Measurements from ENCODE around the gene SEMA5A. TPM values are rescaled to one million over a fixed set of nuclear protein-coding genes. Genes with fewer than 3 reads are reported as not detected.

The SEMA5A gene
- total RNA-seq (not detected), polyA plus RNA-seq (not detected), total RNA-seq (0 to 0.17 (median 0) reads per million in 6 experiments)

- DNase-seq (peak in 1 of 10 donors; percentile 14), ATAC-seq (no peak)
- POLR2A ChIA-PET, result no interaction called here
- peaks cover 3 to 9% (median 8%) of the 10 kb centered on the region in 4 donors for H3K4me1 Mint-ChIP-seq
- H3K36me3 Mint-ChIP-seq, result peaks cover 0 to 5% (median 4%) of the 10 kb centered on the region in 3 donors
- H3K27me3 Mint-ChIP-seq, result peaks cover 17 to 32% (median 27%) of the 10 kb centered on the region in 5 donors
- peak within 1 kb of the TSS; percentile 19 to 82 (median 60) for H3K4me3 Mint-ChIP-seq
- no peak within 1 kb of the TSS for H3K27ac Mint-ChIP-seq
- H3K9me3 Mint-ChIP-seq, result peaks cover 0 to 7% (median 0%) of the 10 kb centered on the region in 9 donors
Observed at GRCh38 chr5:9545992-9546851, at the start of gene SEMA5A. Gene SEMA5A, minus strand, starts transcription at chr5:9546075. Its CDS starts 166,129 bp downstream, at chr5:9379946.

GRCh38 chr5:9594913-9595312, 49.0 kb upstream of the SEMA5A start:
- POLR2A ChIA-PET, result no interaction called here
- no peak for ATAC-seq
- peaks cover 0 to 5% (median 2%) of the 10 kb centered on the region in 5 donors for H3K27me3 Mint-ChIP-seq

GRCh38 chr5:9589049-9589835, 43.4 kb upstream of the SEMA5A start:
- Mint-ChIP-seq H3K4me1 (no peaks in the 10 kb centered on the region), H3K27me3 (peaks cover 0 to 3% (median 0%) of the 10 kb centered on the region in 5 donors), H3K9me3 (peaks cover 0 to 4% (median 0%) of the 10 kb centered on the region in 9 donors), H3K36me3 (no peaks in the 10 kb centered on the region), H3K27ac (no peak overlapping the region), H3K4me3 (no peak overlapping the region)
- no peak for ATAC-seq
- no peak for DNase-seq
- POLR2A ChIA-PET, result no interaction called here

More at GRCh38 chr5:9594913-9595312, 49.0 kb upstream of the SEMA5A start:
- Mint-ChIP-seq H3K4me1 (no peaks in the 10 kb centered on the region), H3K9me3 (peaks cover 0 to 6% (median 0%) of the 10 kb centered on the region in 9 donors), H3K36me3 (no peaks in the 10 kb centered on the region), H3K4me3 (no peak overlapping the region), H3K27ac (no peak overlapping the region)
- no peak for DNase-seq

GRCh38 chr5:9588254-9588653, 42.4 kb upstream of the SEMA5A start:
- no peak for DNase-seq
- no peak for ATAC-seq
- peaks cover 0 to 4% (median 0%) of the 10 kb centered on the region in 9 donors for H3K9me3 Mint-ChIP-seq
- POLR2A ChIA-PET, result no interaction called here
- H3K27me3 Mint-ChIP-seq, result peaks cover 0 to 3% (median 0%) of the 10 kb centered on the region in 5 donors
- no peak overlapping the region for H3K4me3 Mint-ChIP-seq
- no peaks in the 10 kb centered on the region for H3K36me3 Mint-ChIP-seq
- H3K4me1 Mint-ChIP-seq, result no peaks in the 10 kb centered on the region
- H3K27ac Mint-ChIP-seq, result no peak overlapping the region

- DNase-seq (no peak), ATAC-seq (no peak)
- Mint-ChIP-seq H3K4me1 (no peaks in the 10 kb centered on the region), H3K27ac (no peak overlapping the region), H3K27me3 (peaks cover 0 to 3% (median 0%) of the 10 kb centered on the region in 5 donors), H3K9me3 (peaks cover 0 to 4% (median 0%) of the 10 kb centered on the region in 9 donors), H3K4me3 (no peak overlapping the region), H3K36me3 (no peaks in the 10 kb centered on the region)
- POLR2A ChIA-PET, result no interaction called here
Observed at GRCh38 chr5:9587135-9587534, 41.3 kb upstream of the SEMA5A start.

GRCh38 chr5:9582406-9582805, 36.5 kb upstream of the SEMA5A start:
- peaks cover 0 to 9% (median 0%) of the 10 kb centered on the region in 9 donors for H3K9me3 Mint-ChIP-seq
- POLR2A ChIA-PET, result no interaction called here
- no peak overlapping the region for H3K4me3 Mint-ChIP-seq
- DNase-seq, result no peak
- ATAC-seq, result no peak
- H3K36me3 Mint-ChIP-seq, result no peaks in the 10 kb centered on the region
- no peak overlapping the region for H3K27ac Mint-ChIP-seq
- no peaks in the 10 kb centered on the region for H3K4me1 Mint-ChIP-seq
- H3K27me3 Mint-ChIP-seq, result no peaks in the 10 kb centered on the region

GRCh38 chr5:9573796-9574195, 27.9 kb upstream of the SEMA5A start:
- H3K4me3 Mint-ChIP-seq, result no peak overlapping the region
- peaks cover 0 to 5% (median 0%) of the 10 kb centered on the region in 5 donors for H3K27me3 Mint-ChIP-seq
- H3K36me3 Mint-ChIP-seq, result no peaks in the 10 kb centered on the region
- POLR2A ChIA-PET, result no interaction called here
- DNase-seq (no peak), ATAC-seq (no peak)
- H3K9me3 Mint-ChIP-seq, result peaks cover 0 to 27% (median 8%) of the 10 kb centered on the region in 9 donors
- H3K27ac Mint-ChIP-seq, result no peak overlapping the region
- H3K4me1 Mint-ChIP-seq, result no peaks in the 10 kb centered on the region

GRCh38 chr5:9572246-9572645, 26.4 kb upstream of the SEMA5A start:
- no peak for ATAC-seq
- H3K4me1 Mint-ChIP-seq, result no peaks in the 10 kb centered on the region
- H3K27me3 Mint-ChIP-seq, result peaks cover 0 to 5% (median 0%) of the 10 kb centered on the region in 5 donors
- H3K27ac Mint-ChIP-seq, result no peak overlapping the region
- H3K4me3 Mint-ChIP-seq, result no peak overlapping the region
- peaks cover 0 to 28% (median 8%) of the 10 kb centered on the region in 9 donors for H3K9me3 Mint-ChIP-seq
- DNase-seq, result no peak
- POLR2A ChIA-PET, result no interaction called here
- no peaks in the 10 kb centered on the region for H3K36me3 Mint-ChIP-seq

GRCh38 chr5:9570876-9571275, 25.0 kb upstream of the SEMA5A start:
- ATAC-seq (no peak), DNase-seq (no peak)
- POLR2A ChIA-PET, result no interaction called here
- no peaks in the 10 kb centered on the region for H3K4me1 Mint-ChIP-seq
- peaks cover 0 to 28% (median 8%) of the 10 kb centered on the region in 9 donors for H3K9me3 Mint-ChIP-seq
- H3K27me3 Mint-ChIP-seq, result peaks cover 0 to 5% (median 0%) of the 10 kb centered on the region in 5 donors
- H3K4me3 Mint-ChIP-seq, result no peak overlapping the region
- no peak overlapping the region for H3K27ac Mint-ChIP-seq
- no peaks in the 10 kb centered on the region for H3K36me3 Mint-ChIP-seq

GRCh38 chr5:9567039-9567438, 21.2 kb upstream of the SEMA5A start:
- POLR2A ChIA-PET, result no interaction called here
- Mint-ChIP-seq H3K27ac (no peak overlapping the region), H3K4me1 (no peaks in the 10 kb centered on the region), H3K27me3 (peaks cover 0 to 4% (median 0%) of the 10 kb centered on the region in 5 donors), H3K4me3 (no peak overlapping the region), H3K36me3 (no peaks in the 10 kb centered on the region), H3K9me3 (peaks cover 0 to 16% (median 4%) of the 10 kb centered on the region in 9 donors)
- DNase-seq (no peak), ATAC-seq (no peak)

- H3K4me3 Mint-ChIP-seq, result no peak overlapping the region
- POLR2A ChIA-PET, result no interaction called here
- H3K27me3 Mint-ChIP-seq, result no peaks in the 10 kb centered on the region
- ATAC-seq, result no peak
- H3K9me3 Mint-ChIP-seq, result peaks cover 0 to 8% (median 2%) of the 10 kb centered on the region in 9 donors
- DNase-seq, result no peak
- no peaks in the 10 kb centered on the region for H3K36me3 Mint-ChIP-seq
- no peaks in the 10 kb centered on the region for H3K4me1 Mint-ChIP-seq
- H3K27ac Mint-ChIP-seq, result no peak overlapping the region
Observed at GRCh38 chr5:9564752-9565151, 18.9 kb upstream of the SEMA5A start.

GRCh38 chr5:9562141-9562540, 16.3 kb upstream of the SEMA5A start:
- H3K27me3 Mint-ChIP-seq, result no peaks in the 10 kb centered on the region
- POLR2A ChIA-PET, result no interaction called here
- DNase-seq, result no peak
- H3K4me1 Mint-ChIP-seq, result no peaks in the 10 kb centered on the region
- ATAC-seq, result no peak
- peaks cover 0 to 5% (median 3%) of the 10 kb centered on the region in 9 donors for H3K9me3 Mint-ChIP-seq
- H3K36me3 Mint-ChIP-seq, result no peaks in the 10 kb centered on the region
- no peak overlapping the region for H3K4me3 Mint-ChIP-seq
- H3K27ac Mint-ChIP-seq, result no peak overlapping the region

GRCh38 chr5:9559965-9560364, 14.1 kb upstream of the SEMA5A start:
- POLR2A ChIA-PET, result no interaction called here
- DNase-seq, result no peak
- Mint-ChIP-seq H3K4me3 (no peak overlapping the region), H3K27me3 (no peaks in the 10 kb centered on the region), H3K36me3 (no peaks in the 10 kb centered on the region), H3K27ac (no peak overlapping the region), H3K4me1 (no peaks in the 10 kb centered on the region), H3K9me3 (peaks cover 0 to 17% (median 3%) of the 10 kb centered on the region in 9 donors)
- no peak for ATAC-seq
